Thyroid gland (tissue), 4 donors: ENCODE results near the gene RGS1. TPM values are rescaled to one million over a fixed set of nuclear protein-coding genes. Genes with fewer than 3 reads are reported as not detected.

Experiments used
- DNase-seq, 2 donors: peaks; one replicate each; pipeline ENCODE4 v3.0.0-alpha.2; 2019
- H3K27ac ChIP-seq, 3 donors: fragments of 200-600 bp; sonication (generic); 1 replicate in 2 of 3; 2 replicates in 1 of 3; pipeline ENCODE4 v1.5.1; 2016 to 2019; ENCODE audit warnings: mild to moderate bottlenecking in 1 of 3, moderate library complexity in 1 of 3
- H3K27me3 ChIP-seq: fragments of 200-600 bp; sonication (generic); one replicate; pipeline ENCODE4 v1.5.1; 2019
- H3K36me3 ChIP-seq, 2 donors: fragments of 200-600 bp; sonication (generic); one replicate each; pipeline ENCODE4 v1.5.1; 2016 to 2019
- H3K4me1 ChIP-seq, 2 donors: fragments of 200-600 bp; sonication (generic); one replicate each; pipeline ENCODE4 v1.5.1; 2017 to 2019
- H3K4me3 ChIP-seq, 3 donors: fragments of 200-600 bp; sonication (generic); replicated peaks in 1 of 3; 1 replicate in 2 of 3; 2 replicates in 1 of 3; pipeline ENCODE4 v1.5.1; 2016; ENCODE audit warnings: mild to moderate bottlenecking in 1 of 3
- H3K9me3 ChIP-seq: fragments of 200-600 bp; sonication (generic); one replicate; pipeline ENCODE4 v1.5.1; 2017
- CTCF ChIP-seq, 6 experiments: fragments of 200-600 bp in 3 of 6; fragments of 450-650 bp in 3 of 6; sonication (generic) in 3 of 6; IDR thresholded peaks; one replicate each; pipeline ENCODE4 v1.5.1; 2016 to 2019; ENCODE audit warnings: antibody characterized with exemption in 6 of 6, mild to moderate bottlenecking in 2 of 6, inconsistent platforms in 1 of 6, moderate library complexity in 1 of 6
- POLR2A ChIP-seq, 2 donors: fragments of 450-650 bp; IDR thresholded peaks; one replicate each; pipeline ENCODE4 v1.6.1; 2017; ENCODE audit warnings: antibody characterized with exemption in 2 of 2, mild to moderate bottlenecking in 2 of 2, moderate library complexity in 1 of 2
- WGBS, 2 donors: methylation state at CpG; one replicate each; pipeline ENCODE4 v1.1.5; 2017; 5-methylcytosine and 5-hydroxymethylcytosine counted together
- intact Hi-C: fragments of 100-400 bp; cut with DNase I; formaldehyde crosslinking; loops from one replicate; pipeline ENCODE4 v1.15.1; 2023
- total RNA-seq, 4 donors: library from RNA; depleted of rRNA; stranded (reverse); fragments of >200 nt; gene quantifications; one replicate each; pipeline ENCODE4 v1.2.3, GENCODE V29; 2016

Gene RGS1
- total RNA-seq, 4 donors from 2014 or later: 19.7 to 32.6 (median 23.0) TPM

GRCh38 chr1:192604979-192605620 is 29.5 kb downstream of the RGS1 start:
- DNase-seq: no peak
- Histone ChIP-seq H3K27ac (no peak overlapping the region), H3K9me3 (no peaks in the 10 kb centered on the region), H3K4me3 (no peak overlapping the region), H3K27me3 (no peaks in the 10 kb centered on the region), H3K36me3 (no peaks in the 10 kb centered on the region), H3K4me1 (no peaks in the 10 kb centered on the region)
- TF ChIP-seq POLR2A (IDR thresholded peaks at IDR 0.05) (no peak), CTCF (IDR thresholded peaks at IDR 0.05) (no peak)
- intact Hi-C loops: no loop called here
- WGBS, 2 donors: 86 to 87% methylated on average over 3 of the region's 3 CpGs

GRCh38 chr1:192608671-192609070 is 33.1 kb downstream of the RGS1 start:
- no peak overlapping the region for H3K4me3 ChIP-seq
- H3K9me3 ChIP-seq: no peaks in the 10 kb centered on the region
- no peak for DNase-seq
- 67 to 89% methylated on average over 2 of the region's 2 CpGs for WGBS, 2 donors
- H3K4me1 ChIP-seq: no peaks in the 10 kb centered on the region
- H3K36me3 ChIP-seq: no peaks in the 10 kb centered on the region
- intact Hi-C loops: no loop called here
- no peak overlapping the region for H3K27ac ChIP-seq
- H3K27me3 ChIP-seq: no peaks in the 10 kb centered on the region
- no peak for TF ChIP-seq CTCF (IDR thresholded peaks at IDR 0.05)

- H3K4me1 ChIP-seq: no peaks in the 10 kb centered on the region
- H3K4me3 ChIP-seq: no peak overlapping the region
- H3K36me3 ChIP-seq: no peaks in the 10 kb centered on the region
- no peak overlapping the region for H3K27ac ChIP-seq
- DNase-seq: peak; percentile 8 to 11
- no peaks in the 10 kb centered on the region for H3K27me3 ChIP-seq
- TF ChIP-seq CTCF (IDR thresholded peaks at IDR 0.05) (no peak), POLR2A (IDR thresholded peaks at IDR 0.05) (no peak)
- intact Hi-C loops: no loop called here
- no peaks in the 10 kb centered on the region for H3K9me3 ChIP-seq
- 76 to 77% methylated on average over 12 of the region's 12 CpGs for WGBS, 2 donors
These were observed 33.8 kb downstream of the RGS1 start for GRCh38 chr1:192609110-192610079.

- Histone ChIP-seq H3K4me3 (no peak overlapping the region), H3K9me3 (no peaks in the 10 kb centered on the region), H3K27ac (no peak overlapping the region), H3K36me3 (no peaks in the 10 kb centered on the region), H3K27me3 (no peaks in the 10 kb centered on the region), H3K4me1 (no peaks in the 10 kb centered on the region)
- WGBS, 2 donors: 63 to 68% methylated on average over 3 of the region's 3 CpGs
- DNase-seq: no peak
- intact Hi-C loops: no loop called here
- TF ChIP-seq CTCF (IDR thresholded peaks at IDR 0.05) (peak in 5 of 6 experiments; percentile 13 to 65 (median 51)), POLR2A (IDR thresholded peaks at IDR 0.05) (no peak)
These were observed 34.7 kb downstream of the RGS1 start for GRCh38 chr1:192610112-192610889.
